ENCODE measurements around the gene CAVIN2.

The CAVIN2 gene

DNA sequence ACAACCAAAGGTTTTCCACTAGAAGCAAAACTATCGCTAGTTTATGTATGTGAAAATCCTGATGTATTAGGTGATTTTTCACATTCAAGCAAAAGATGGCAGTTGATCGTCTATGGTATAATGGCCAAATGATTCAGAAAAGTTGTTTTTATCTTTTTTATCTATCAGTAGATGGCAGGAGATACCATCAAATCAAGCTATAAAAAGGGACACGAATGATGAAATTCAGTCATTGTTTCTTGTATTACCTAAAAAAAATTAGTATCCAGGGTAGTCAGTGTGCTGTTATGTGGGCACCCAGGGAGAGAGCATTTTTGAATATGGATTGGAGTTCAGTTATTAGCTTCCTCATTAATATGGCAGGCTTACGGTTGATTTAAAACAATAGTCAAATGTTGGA is 22.9 kb upstream of the CAVIN2 start:
- no peak for DNase-seq
- no peak overlapping the region for H3K27ac ChIP-seq
- TF ChIP-seq, protein P1, sequence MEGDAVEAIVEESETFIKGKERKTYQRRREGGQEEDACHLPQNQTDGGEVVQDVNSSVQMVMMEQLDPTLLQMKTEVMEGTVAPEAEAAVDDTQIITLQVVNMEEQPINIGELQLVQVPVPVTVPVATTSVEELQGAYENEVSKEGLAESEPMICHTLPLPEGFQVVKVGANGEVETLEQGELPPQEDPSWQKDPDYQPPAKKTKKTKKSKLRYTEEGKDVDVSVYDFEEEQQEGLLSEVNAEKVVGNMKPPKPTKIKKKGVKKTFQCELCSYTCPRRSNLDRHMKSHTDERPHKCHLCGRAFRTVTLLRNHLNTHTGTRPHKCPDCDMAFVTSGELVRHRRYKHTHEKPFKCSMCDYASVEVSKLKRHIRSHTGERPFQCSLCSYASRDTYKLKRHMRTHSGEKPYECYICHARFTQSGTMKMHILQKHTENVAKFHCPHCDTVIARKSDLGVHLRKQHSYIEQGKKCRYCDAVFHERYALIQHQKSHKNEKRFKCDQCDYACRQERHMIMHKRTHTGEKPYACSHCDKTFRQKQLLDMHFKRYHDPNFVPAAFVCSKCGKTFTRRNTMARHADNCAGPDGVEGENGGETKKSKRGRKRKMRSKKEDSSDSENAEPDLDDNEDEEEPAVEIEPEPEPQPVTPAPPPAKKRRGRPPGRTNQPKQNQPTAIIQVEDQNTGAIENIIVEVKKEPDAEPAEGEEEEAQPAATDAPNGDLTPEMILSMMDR (IDR thresholded peaks at IDR 0.05; ENCODE audit: low read depth, low read length, missing control alignments), result no peak
- in situ Hi-C loops (cut with HindIII; ENCODE audit: low pct_ligation_motif_present, low sequenced_read_pairs), result no loop called here
- no peaks in the 10 kb centered on the region for H3K27me3 ChIP-seq (replicated peaks)
- H3K36me3 ChIP-seq (replicated peaks), result no peaks in the 10 kb centered on the region
- H3K4me3 ChIP-seq (ENCODE audit: low read depth, low read length), result no peak overlapping the region

DNA sequence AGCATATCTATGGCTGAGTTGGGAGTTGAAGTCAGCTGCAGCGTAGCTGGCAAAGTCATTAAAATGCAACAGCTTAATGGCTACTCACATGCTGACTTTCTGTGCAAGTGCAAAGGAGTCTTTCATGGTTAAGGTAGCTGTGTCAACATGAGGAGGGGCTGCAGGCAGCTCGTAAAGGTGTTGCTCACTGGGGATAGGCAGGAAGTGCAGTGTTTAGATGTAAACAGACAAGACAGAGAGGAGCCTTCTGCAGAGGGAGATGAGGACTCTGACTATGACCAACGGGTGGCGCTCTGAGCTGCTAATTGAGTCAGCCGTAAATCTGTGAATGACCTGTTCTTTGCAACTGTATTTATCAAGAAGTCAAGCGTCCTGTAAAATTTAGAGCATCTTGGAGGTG is 22.3 kb upstream of the CAVIN2 start:
- Histone ChIP-seq H3K36me3 (replicated peaks) (no peaks in the 10 kb centered on the region), H3K4me3 (ENCODE audit: low read depth, low read length) (no peak overlapping the region), H3K27ac (no peak overlapping the region), H3K27me3 (replicated peaks) (no peaks in the 10 kb centered on the region)
- TF ChIP-seq, protein P1 (IDR thresholded peaks at IDR 0.05; ENCODE audit: low read depth, low read length, missing control alignments), result peak; percentile 72
- peak; percentile 54 for DNase-seq
- in situ Hi-C loops (cut with HindIII; ENCODE audit: low pct_ligation_motif_present, low sequenced_read_pairs), result no loop called here

DNA sequence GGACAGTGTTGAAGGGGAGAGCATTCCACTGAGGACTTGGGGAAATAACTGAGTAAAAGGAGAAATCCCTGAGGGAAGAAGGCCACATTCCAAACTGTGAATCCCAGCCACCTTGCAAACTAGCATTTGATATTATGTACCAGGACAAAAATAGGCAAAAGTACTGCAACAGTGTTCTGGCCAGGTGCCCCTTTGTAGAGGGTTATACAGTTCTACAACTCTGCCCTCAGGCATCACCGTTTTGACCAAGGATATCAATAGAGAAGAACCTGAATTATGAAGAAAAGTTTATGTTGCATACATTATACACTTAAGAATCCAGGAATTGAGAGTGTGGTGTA is 20.6 kb upstream of the CAVIN2 start:
- Histone ChIP-seq H3K27me3 (replicated peaks) (no peaks in the 10 kb centered on the region), H3K27ac (peak overlapping the region; percentile 78), H3K4me3 (ENCODE audit: low read depth, low read length) (no peak overlapping the region), H3K36me3 (replicated peaks) (no peaks in the 10 kb centered on the region)
- in situ Hi-C loops (cut with HindIII; ENCODE audit: low pct_ligation_motif_present, low sequenced_read_pairs), result no loop called here
- TF ChIP-seq, protein P1 (IDR thresholded peaks at IDR 0.05; ENCODE audit: low read depth, low read length, missing control alignments), result no peak
- DNase-seq, result no peak

DNA sequence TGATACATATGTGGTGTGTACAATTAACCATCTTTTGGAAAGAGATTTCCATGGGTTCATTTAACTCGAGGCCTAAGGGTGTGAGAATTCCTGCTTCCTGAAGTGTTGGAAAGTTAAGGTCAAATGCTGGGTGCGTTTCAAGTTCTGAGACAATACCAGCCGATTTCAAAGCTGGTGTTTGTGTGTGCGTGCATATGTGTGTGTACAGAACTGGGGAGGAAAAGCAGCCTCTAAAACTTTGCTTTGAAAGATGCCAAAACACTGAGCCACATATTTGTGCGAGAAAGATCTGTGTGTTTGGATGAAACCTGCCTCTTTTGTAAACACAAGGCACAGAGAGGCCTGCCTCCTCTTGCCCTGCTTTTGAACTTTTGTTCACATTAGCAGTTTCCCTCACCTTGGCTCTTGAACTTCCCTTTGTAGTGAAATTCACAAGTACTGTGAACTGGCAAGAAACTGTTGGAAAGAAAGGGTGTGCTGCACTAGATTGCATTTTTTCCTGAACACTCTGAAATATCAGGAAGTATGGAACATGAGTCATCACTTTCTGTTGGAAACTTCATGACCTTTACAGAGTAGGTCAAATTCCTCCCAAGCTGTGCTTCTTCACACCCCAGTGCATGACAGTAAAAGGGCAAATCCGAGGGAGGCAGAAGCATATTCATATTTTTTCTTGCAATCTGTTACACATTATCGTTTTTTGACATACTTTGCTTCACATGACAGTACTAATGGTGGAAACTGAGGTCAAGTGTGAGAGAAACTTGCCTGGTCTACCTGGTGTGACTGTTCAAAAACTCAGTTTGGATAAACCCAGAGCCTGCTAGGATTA is 20.0 kb upstream of the CAVIN2 start:
- no peak overlapping the region for H3K4me3 ChIP-seq (ENCODE audit: low read depth, low read length)

DNA sequence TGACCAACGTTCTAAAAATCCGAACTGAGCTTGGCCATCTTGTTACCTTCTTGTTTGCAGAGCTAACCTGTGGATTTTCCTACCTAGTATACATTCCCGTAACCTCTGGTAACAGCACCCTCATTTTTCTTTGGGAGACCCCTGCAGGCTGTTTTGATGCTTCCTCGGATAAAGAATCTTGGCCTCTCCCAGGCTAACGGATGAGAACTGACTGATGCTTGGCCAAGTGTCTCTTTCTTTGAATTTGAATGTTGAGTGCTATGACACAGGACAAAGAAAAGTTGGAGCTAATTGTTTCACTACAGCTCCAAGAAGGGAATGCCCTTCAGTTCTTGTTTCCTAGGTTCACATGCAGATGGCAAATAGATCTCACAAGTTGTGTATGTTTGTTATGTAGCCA is 19.3 kb upstream of the CAVIN2 start:
- DNase-seq, result no peak
- in situ Hi-C loops (cut with HindIII; ENCODE audit: low pct_ligation_motif_present, low sequenced_read_pairs), result no loop called here
- Histone ChIP-seq H3K4me3 (ENCODE audit: low read depth, low read length) (no peak overlapping the region), H3K36me3 (replicated peaks) (no peaks in the 10 kb centered on the region), H3K27ac (peak overlapping the region; percentile 78), H3K27me3 (replicated peaks) (no peaks in the 10 kb centered on the region)
- TF ChIP-seq, protein P1 (IDR thresholded peaks at IDR 0.05; ENCODE audit: low read depth, low read length, missing control alignments), result no peak

More for the DNA sequence above, 20.0 kb upstream of the CAVIN2 start:
- in situ Hi-C loops (cut with HindIII; ENCODE audit: low pct_ligation_motif_present, low sequenced_read_pairs), result no loop called here
- TF ChIP-seq, protein P1 (IDR thresholded peaks at IDR 0.05; ENCODE audit: low read depth, low read length, missing control alignments), result no peak
- no peaks in the 10 kb centered on the region for H3K36me3 ChIP-seq (replicated peaks)
- H3K27ac ChIP-seq, result peak overlapping the region; percentile 78
- DNase-seq, result peak; percentile 80
- H3K27me3 ChIP-seq (replicated peaks), result no peaks in the 10 kb centered on the region

All from brain microvascular endothelial cell (primary cell).